Measurements from ENCODE around the gene PPP1R11. TPM values are rescaled to one million over a fixed set of nuclear protein-coding genes. Genes with fewer than 3 reads are reported as not detected.

PPP1R11 gene
- total and polyA plus RNA-seq, 9 of the 15 experiments (the other 6 are each of a cell fraction or from before 2014, with no cell fraction given), result 17.8 to 94.8 (median 44.6) TPM

DNA sequence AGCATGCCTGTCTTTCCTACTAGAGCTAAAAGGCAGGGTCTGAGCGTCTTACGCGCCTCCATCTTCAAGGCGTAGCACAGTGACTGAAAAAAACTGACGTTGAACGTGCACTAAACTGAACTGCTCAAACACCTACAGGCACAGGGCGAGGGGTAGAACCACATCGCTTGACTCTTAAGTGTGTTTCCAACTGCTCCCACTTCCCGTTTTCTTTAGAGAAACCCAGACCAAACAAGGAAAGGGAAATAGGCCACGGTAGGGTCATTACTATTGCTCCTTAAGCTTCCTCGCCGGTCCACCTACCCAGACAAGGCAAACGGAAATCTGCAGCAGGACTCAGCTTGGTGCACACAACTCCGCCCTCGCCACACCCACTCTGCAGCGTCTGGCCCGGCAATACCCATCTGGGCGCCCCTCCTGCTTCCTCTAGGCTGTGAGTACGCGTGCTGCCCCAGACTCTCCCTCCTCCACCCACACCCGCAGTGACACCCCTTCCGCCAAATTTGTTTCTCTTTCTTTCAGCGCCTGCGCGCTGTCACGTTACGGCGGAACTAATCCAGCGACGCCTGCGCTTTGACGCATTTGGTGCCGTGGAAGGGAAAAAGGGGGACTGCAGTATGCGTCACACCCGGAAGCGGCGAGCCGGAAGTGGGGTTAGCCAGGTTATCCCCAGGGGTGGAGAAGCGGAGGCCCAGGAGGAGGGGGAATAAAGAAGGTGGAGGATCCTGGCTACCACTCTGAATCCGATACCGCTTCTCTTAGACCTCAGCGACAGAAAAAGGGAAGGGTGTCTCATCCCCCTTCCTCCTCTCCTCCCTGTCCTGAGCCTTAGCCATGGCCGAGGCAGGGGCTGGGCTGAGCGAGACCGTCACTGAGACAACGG is at the start of gene PPP1R11 (continued):
- TF ChIP-seq PRMT5 (CRISPR knock-in tag; IDR thresholded peaks at IDR 0.05) (no peak), ZEB2 (IDR thresholded peaks at IDR 0.05) (peak; percentile 90), MEF2A (IDR thresholded peaks at IDR 0.05; ENCODE audit: control insufficient read depth, low read depth, low read length) (0 out of 2 replicates have a peak, but pooled peaks have one; percentile 13), ZNF282 (CRISPR knock-in tag; IDR thresholded peaks at IDR 0.05) (no peak), PHF8 (IDR thresholded peaks at IDR 0.05; ENCODE audit: borderline replicate concordance, low read length) (peak; percentile 66), ZNF75A (CRISPR knock-in tag; IDR thresholded peaks at IDR 0.05) (no peak), PCBP1 (IDR thresholded peaks at IDR 0.05; ENCODE audit: low read depth, low read length, poor library complexity, severe bottlenecking) (no peak), NCOA1 (IDR thresholded peaks at IDR 0.05; ENCODE audit: low read depth) (peak; percentile 98), ZNF324 (CRISPR knock-in tag; IDR thresholded peaks at IDR 0.05) (no peak), EHMT2 (IDR thresholded peaks at IDR 0.05) (no peak), PTBP1 (IDR thresholded peaks at IDR 0.05; ENCODE audit: low read depth, low read length) (no peak), C11orf30 (IDR thresholded peaks at IDR 0.05; ENCODE audit: low read depth) (peak; percentile 87), HOXB6 (CRISPR knock-in tag; IDR thresholded peaks at IDR 0.05; ENCODE audit: borderline replicate concordance) (no peak), KDM4B (IDR thresholded peaks at IDR 0.05; ENCODE audit: borderline replicate concordance in 2 of 2, low read depth in 1 of 2) (peak in 1 of 2 experiments; percentile 98; a peak in 2 of 4 replicates), MCM3 (IDR thresholded peaks at IDR 0.05) (no peak), NFIC (IDR thresholded peaks at IDR 0.05) (peak; percentile 30)
- TF ChIP-seq, protein P1, sequence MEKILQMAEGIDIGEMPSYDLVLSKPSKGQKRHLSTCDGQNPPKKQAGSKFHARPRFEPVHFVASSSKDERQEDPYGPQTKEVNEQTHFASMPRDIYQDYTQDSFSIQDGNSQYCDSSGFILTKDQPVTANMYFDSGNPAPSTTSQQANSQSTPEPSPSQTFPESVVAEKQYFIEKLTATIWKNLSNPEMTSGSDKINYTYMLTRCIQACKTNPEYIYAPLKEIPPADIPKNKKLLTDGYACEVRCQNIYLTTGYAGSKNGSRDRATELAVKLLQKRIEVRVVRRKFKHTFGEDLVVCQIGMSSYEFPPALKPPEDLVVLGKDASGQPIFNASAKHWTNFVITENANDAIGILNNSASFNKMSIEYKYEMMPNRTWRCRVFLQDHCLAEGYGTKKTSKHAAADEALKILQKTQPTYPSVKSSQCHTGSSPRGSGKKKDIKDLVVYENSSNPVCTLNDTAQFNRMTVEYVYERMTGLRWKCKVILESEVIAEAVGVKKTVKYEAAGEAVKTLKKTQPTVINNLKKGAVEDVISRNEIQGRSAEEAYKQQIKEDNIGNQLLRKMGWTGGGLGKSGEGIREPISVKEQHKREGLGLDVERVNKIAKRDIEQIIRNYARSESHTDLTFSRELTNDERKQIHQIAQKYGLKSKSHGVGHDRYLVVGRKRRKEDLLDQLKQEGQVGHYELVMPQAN (IDR thresholded peaks at IDR 0.05; ENCODE audit: borderline replicate concordance), result peak; percentile 26; the same call in 1 of the 2 replicates
- TF ChIP-seq, protein P2, sequence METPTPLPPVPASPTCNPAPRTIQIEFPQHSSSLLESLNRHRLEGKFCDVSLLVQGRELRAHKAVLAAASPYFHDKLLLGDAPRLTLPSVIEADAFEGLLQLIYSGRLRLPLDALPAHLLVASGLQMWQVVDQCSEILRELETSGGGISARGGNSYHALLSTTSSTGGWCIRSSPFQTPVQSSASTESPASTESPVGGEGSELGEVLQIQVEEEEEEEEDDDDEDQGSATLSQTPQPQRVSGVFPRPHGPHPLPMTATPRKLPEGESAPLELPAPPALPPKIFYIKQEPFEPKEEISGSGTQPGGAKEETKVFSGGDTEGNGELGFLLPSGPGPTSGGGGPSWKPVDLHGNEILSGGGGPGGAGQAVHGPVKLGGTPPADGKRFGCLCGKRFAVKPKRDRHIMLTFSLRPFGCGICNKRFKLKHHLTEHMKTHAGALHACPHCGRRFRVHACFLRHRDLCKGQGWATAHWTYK (CRISPR knock-in tag; IDR thresholded peaks at IDR 0.05), result peak; percentile 67; the same call in 1 of the 2 replicates
- TF ChIP-seq, protein P3, sequence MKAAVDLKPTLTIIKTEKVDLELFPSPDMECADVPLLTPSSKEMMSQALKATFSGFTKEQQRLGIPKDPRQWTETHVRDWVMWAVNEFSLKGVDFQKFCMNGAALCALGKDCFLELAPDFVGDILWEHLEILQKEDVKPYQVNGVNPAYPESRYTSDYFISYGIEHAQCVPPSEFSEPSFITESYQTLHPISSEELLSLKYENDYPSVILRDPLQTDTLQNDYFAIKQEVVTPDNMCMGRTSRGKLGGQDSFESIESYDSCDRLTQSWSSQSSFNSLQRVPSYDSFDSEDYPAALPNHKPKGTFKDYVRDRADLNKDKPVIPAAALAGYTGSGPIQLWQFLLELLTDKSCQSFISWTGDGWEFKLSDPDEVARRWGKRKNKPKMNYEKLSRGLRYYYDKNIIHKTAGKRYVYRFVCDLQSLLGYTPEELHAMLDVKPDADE (conservative IDR thresholded peaks at IDR 0.05; ENCODE audit: control insufficient read depth, low read depth, low read length), result peak; percentile 43; the same call in 1 of the 2 replicates
- TF ChIP-seq, protein P4, sequence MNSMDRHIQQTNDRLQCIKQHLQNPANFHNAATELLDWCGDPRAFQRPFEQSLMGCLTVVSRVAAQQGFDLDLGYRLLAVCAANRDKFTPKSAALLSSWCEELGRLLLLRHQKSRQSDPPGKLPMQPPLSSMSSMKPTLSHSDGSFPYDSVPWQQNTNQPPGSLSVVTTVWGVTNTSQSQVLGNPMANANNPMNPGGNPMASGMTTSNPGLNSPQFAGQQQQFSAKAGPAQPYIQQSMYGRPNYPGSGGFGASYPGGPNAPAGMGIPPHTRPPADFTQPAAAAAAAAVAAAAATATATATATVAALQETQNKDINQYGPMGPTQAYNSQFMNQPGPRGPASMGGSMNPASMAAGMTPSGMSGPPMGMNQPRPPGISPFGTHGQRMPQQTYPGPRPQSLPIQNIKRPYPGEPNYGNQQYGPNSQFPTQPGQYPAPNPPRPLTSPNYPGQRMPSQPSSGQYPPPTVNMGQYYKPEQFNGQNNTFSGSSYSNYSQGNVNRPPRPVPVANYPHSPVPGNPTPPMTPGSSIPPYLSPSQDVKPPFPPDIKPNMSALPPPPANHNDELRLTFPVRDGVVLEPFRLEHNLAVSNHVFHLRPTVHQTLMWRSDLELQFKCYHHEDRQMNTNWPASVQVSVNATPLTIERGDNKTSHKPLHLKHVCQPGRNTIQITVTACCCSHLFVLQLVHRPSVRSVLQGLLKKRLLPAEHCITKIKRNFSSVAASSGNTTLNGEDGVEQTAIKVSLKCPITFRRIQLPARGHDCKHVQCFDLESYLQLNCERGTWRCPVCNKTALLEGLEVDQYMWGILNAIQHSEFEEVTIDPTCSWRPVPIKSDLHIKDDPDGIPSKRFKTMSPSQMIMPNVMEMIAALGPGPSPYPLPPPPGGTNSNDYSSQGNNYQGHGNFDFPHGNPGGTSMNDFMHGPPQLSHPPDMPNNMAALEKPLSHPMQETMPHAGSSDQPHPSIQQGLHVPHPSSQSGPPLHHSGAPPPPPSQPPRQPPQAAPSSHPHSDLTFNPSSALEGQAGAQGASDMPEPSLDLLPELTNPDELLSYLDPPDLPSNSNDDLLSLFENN (IDR thresholded peaks at IDR 0.05; ENCODE audit: low read depth in 2 of 2, low read length in 2 of 2), result peak in 1 of 2 experiments; percentile 65; a peak in 2 of 4 replicates
